Esophagus squamous epithelium (tissue), 5 donors: ENCODE measurements around the gene PRKCE. TPM values are rescaled to one million over a fixed set of nuclear protein-coding genes. Genes with fewer than 3 reads are reported as not detected.

Experiments used
- DNase-seq: peaks from one replicate; lab custom pipeline; 2025; lab: John Stamatoyannopoulos, UW
- H3K27ac ChIP-seq, 4 donors: fragments of 200-600 bp; sonication (generic); one replicate each; pipeline ENCODE4 v1.5.1; 2016 to 2019; ENCODE audit warnings: mild to moderate bottlenecking in 1 of 4
- H3K27me3 ChIP-seq, 4 donors: fragments of 200-600 bp; sonication (generic); 1 replicate in 3 of 4; 2 replicates in 1 of 4; pipeline versions ENCODE4 v1.5.1 to v1.6.0; 2017 to 2021; ENCODE audit warnings: antibody characterized with exemption in 1 of 4
- H3K36me3 ChIP-seq, 3 donors: fragments of 200-600 bp; sonication (generic); one replicate each; pipeline ENCODE4 v1.5.1; 2016 to 2019
- H3K4me1 ChIP-seq, 3 donors: fragments of 200-600 bp; sonication (generic); one replicate each; pipeline ENCODE4 v1.5.1; 2017 to 2019
- H3K4me3 ChIP-seq, 4 donors: fragments of 200-600 bp; sonication (generic); 1 replicate in 3 of 4; 2 replicates in 1 of 4; pipeline ENCODE4 v1.5.1; 2016 to 2019; ENCODE audit warnings: mild to moderate bottlenecking in 2 of 4, moderate library complexity in 1 of 4
- H3K9me3 ChIP-seq, 3 donors: fragments of 200-600 bp; sonication (generic); one replicate each; pipeline ENCODE4 v1.5.1; 2016 to 2019
- CTCF ChIP-seq, 6 experiments: fragments of 450-650 bp in 4 of 6; fragments of 200-600 bp in 2 of 6; sonication (generic) in 2 of 6; IDR thresholded peaks; one replicate each; pipeline ENCODE4 v1.5.1; 2016 to 2019; ENCODE audit warnings: antibody characterized with exemption in 6 of 6, mild to moderate bottlenecking in 4 of 6, moderate library complexity in 4 of 6
- POLR2A ChIP-seq, 4 donors: fragments of 450-650 bp; IDR thresholded peaks; one replicate each; pipeline ENCODE4 v1.6.1; 2017; ENCODE audit warnings: antibody characterized with exemption in 4 of 4, mild to moderate bottlenecking in 4 of 4, moderate library complexity in 3 of 4
- WGBS, 2 donors: methylation state at CpG; one replicate each; pipeline ENCODE4 v1.1.5; 2018; 5-methylcytosine and 5-hydroxymethylcytosine counted together
- intact Hi-C: fragments of 100-400 bp; cut with DNase I; formaldehyde crosslinking; loops from one replicate; pipeline ENCODE4 v1.15.0; 2022
- total RNA-seq, 4 donors: library from RNA; depleted of rRNA; stranded (reverse); fragments of >200 nt; gene quantifications; one replicate each; pipeline ENCODE4 v1.1.0, GENCODE V29; 2016
- donor health status: DM: yes; HTN: yes; CAD: no.

PRKCE gene
- total RNA-seq, 4 donors from 2014 or later = 6.5 to 13.7 (median 9.9) TPM

GRCh38 chr2:46012618-46013240, 361.3 kb downstream of the PRKCE start:
- TF ChIP-seq CTCF (IDR thresholded peaks at IDR 0.05) = no peak
- TF ChIP-seq POLR2A (IDR thresholded peaks at IDR 0.05) = no peak
- Histone ChIP-seq H3K9me3 (no peaks in the 10 kb centered on the region), H3K27ac (no peak overlapping the region), H3K4me3 (no peak overlapping the region), H3K36me3 (peaks cover 0 to 48% (median 0%) of the 10 kb centered on the region in 3 donors), H3K4me1 (peaks cover 0 to 24% (median 0%) of the 10 kb centered on the region in 3 donors), H3K27me3 (no peaks in the 10 kb centered on the region)
- intact Hi-C loops = no loop called here
- no peak for DNase-seq
- 56 to 91% methylated on average over 3 of the region's 3 CpGs for WGBS, 2 donors

DNA sequence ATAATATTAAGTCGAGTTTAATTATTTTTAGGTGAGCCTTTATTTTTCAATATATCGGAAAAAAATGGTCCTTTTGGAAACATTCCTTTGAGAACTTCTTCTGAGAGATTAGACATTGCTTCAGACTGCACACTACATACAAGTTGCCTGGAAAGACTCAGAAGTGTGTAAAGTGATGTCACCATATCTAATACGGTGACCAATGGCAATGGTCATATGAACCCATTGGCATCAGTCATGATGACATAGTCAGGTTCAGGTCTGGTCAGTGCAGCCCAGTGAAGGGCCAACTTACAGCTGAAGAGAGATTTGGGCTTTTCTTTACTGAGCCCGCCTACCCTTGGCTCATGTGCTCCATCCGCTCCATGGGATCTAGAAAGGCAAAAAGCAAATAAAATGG, 362.3 kb downstream of the PRKCE start:
- no peaks in the 10 kb centered on the region for H3K9me3 ChIP-seq
- WGBS, 2 donors = 93 to 97% methylated on average over 5 of the region's 5 CpGs
- H3K4me1 ChIP-seq = peaks cover 0 to 24% (median 0%) of the 10 kb centered on the region in 3 donors
- no peak overlapping the region for H3K27ac ChIP-seq
- no peak for DNase-seq
- no peaks in the 10 kb centered on the region for H3K27me3 ChIP-seq
- H3K36me3 ChIP-seq = peaks cover 0 to 47% (median 0%) of the 10 kb centered on the region in 3 donors
- intact Hi-C loops = no loop called here
- TF ChIP-seq POLR2A (IDR thresholded peaks at IDR 0.05) (no peak), CTCF (IDR thresholded peaks at IDR 0.05) (no peak)
- no peak overlapping the region for H3K4me3 ChIP-seq

DNA sequence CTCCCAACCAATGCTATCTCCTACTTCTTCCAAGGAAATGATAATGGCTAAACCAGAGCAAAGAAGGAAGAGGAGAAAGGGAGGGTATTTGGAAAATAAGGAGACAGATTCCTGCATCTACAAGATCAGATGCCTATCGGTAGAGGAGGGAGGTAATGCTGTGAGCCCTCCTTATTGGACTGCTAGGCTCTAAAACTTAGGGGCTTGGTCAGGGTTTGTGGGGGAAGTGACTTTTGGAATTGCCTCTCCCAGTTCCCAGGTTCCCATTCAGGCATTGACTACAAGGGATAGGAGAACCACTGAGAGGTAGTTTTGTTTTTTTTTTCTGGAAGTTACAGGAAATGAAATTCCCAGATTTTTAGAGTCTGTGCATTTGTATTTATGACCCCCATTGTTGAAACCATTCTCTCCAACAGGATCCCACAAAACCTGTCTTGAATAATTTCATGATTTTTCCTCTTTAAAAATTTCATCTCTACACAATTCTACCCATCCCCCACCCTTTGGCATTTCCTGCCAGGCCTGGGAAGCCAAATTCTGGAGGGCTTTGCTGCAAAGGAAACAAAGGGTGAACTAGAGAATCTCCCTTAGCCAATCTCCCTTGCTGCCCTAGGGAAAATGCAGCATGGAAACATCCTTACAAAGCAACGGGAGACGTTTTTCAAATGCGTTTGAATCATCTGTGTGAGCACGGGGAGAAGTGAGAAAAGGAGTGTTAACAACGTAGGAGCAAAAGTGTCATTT, 363.6 kb downstream of the PRKCE start:
- H3K4me1 ChIP-seq = peaks cover 0 to 24% (median 0%) of the 10 kb centered on the region in 3 donors
- H3K9me3 ChIP-seq = no peaks in the 10 kb centered on the region
- no peak overlapping the region for H3K27ac ChIP-seq
- no peak for DNase-seq
- no peak overlapping the region for H3K4me3 ChIP-seq
- TF ChIP-seq CTCF (IDR thresholded peaks at IDR 0.05) = no peak
- TF ChIP-seq POLR2A (IDR thresholded peaks at IDR 0.05) = no peak
- no peaks in the 10 kb centered on the region for H3K27me3 ChIP-seq
- intact Hi-C loops = no loop called here
- H3K36me3 ChIP-seq = peaks cover 0 to 60% (median 0%) of the 10 kb centered on the region in 3 donors
- 66 to 68% methylated on average over 6 of the region's 6 CpGs for WGBS, 2 donors

- Histone ChIP-seq H3K9me3 (no peaks in the 10 kb centered on the region), H3K36me3 (peaks cover 0 to 57% (median 0%) of the 10 kb centered on the region in 3 donors), H3K4me1 (peaks cover 0 to 21% (median 0%) of the 10 kb centered on the region in 3 donors), H3K27me3 (no peaks in the 10 kb centered on the region), H3K4me3 (no peak overlapping the region), H3K27ac (no peak overlapping the region)
- TF ChIP-seq CTCF (IDR thresholded peaks at IDR 0.05) = no peak
- TF ChIP-seq POLR2A (IDR thresholded peaks at IDR 0.05) = no peak
- DNase-seq = no peak
- 66 to 73% methylated on average over 7 of the region's 7 CpGs for WGBS, 2 donors
- intact Hi-C loops = no loop called here
These were observed 364.2 kb downstream of the PRKCE start for GRCh38 chr2:46015671-46016070.

GRCh38 chr2:46016091-46016490, 364.6 kb downstream of the PRKCE start:
- no peak for TF ChIP-seq CTCF (IDR thresholded peaks at IDR 0.05)
- TF ChIP-seq POLR2A (IDR thresholded peaks at IDR 0.05) = no peak
- H3K27me3 ChIP-seq = no peaks in the 10 kb centered on the region
- WGBS, 2 donors = 95 to 96% methylated on average over 6 of the region's 6 CpGs
- peaks cover 0 to 17% (median 0%) of the 10 kb centered on the region in 3 donors for H3K4me1 ChIP-seq
- H3K27ac ChIP-seq = no peak overlapping the region
- no peak overlapping the region for H3K4me3 ChIP-seq
- DNase-seq = no peak
- peaks cover 0 to 57% (median 0%) of the 10 kb centered on the region in 3 donors for H3K36me3 ChIP-seq
- intact Hi-C loops = no loop called here
- H3K9me3 ChIP-seq = no peaks in the 10 kb centered on the region
